Middle frontal gyrus (tissue), 1 donor: ENCODE results near the gene DISC1.
"Not testable (repeated sequence)": the region's sequence is repeated elsewhere in the genome, so short reads cannot be mapped to it uniquely, and the experiment has no call there.

Source experiments
- DNase-seq: peaks from one replicate; pipeline ENCODE4 v3.0.0-alpha.2; 2015; ENCODE audit warnings: low spot score; ENCODE audit errors: extremely low spot score

The DISC1 gene

GRCh38 chr1:231951374-231951773, 324.8 kb downstream of the DISC1 start:
- DNase-seq: no peak

DNA sequence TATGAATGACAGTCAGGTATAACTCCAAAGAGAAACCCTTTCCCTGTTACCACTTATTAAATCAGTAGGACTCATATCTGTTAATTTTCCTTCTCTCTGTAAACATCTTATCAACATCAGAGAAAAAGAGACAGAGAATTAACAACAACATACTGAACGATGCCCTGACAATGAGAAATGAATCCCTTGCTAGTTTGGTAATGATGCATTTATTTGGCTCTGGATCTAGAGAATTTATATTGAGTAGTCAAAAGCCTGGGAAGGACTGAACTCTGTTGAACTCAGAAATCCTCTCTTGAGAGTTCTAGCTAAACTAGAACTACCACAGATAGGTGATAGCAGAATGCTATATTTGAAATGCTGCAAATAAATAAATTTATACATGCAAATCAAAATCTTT, 325.6 kb downstream of the DISC1 start:
- DNase-seq: no peak

DNA sequence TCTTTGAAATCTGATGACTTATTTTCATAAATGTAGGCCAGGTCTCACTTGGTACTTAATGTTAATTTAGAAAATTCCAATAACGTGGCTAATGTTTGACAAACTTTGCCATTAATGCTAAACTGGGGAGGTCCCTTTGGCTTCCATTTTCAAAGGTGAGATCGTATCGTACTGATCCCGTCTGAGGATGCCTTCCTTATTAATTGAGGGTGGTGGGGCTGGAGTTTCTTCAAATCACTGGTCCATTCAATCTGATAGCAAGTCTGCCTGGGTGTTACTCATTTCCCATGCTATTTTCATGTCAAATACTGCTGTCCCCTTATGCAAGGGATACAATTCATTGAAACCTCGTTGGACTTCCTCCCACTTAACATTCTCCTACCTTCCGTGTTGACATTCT, 327.1 kb downstream of the DISC1 start:
- no peak for DNase-seq

DNA sequence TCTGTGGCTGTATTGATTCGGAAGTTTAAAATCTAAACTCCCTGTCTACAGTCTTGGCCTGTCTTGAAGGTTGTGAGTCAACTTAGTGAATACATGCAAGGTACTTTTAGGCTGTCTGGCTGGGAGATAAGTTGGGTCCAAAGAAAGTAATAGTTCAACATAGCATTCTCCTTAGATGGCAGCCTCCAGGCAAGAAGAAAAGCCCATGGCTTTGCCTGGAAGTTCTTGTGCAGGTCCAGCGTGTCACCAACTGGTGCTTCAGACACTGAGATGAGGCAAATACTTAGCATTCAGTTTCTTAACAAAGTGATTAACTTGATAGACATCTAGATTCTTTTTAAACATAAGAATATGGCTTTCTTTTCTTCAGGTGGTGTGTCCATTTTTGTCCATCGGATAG, 328.2 kb downstream of the DISC1 start:
- no peak for DNase-seq

DNA sequence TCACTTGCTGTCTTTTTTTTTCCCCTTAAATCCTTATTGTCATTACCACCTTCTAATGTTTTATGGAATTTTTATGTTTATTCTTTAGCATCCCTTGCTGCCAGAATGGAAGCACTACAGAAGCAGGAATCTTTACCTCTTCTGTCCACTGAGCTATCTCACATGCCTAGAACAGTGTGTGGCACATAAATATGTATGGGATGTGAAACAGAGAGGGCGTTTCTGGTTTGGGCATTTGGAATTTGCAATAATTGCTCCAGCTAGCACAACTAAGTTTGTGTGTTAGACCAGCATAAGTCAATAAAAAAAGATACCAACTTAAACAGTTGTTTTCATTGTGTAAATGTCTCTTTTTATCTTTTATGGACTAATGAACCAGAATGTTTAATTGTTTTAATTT, 330.8 kb downstream of the DISC1 start:
- DNase-seq: no peak

DNA sequence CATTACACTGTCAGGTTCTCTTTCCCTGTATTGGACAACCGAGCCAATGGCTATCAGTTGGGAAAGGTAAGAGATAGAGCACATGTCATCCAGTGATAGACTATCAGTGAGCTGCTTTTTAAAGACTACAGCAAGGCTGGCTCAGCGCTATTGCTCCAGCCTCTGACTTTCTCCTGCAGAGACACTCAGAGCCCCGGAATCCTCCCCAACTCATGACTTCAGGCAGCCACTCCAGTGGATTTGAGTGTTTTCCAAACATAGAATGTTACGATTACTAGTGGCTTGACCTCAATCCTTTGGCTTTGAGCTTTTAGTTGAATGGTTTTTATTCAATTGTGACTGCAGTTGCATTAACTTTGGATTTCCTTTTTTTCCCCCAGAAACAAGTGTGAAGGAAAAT, 331.9 kb downstream of the DISC1 start:
- DNase-seq: no peak

- no peak for DNase-seq
Observed at GRCh38 chr1:231959225-231959884, 332.8 kb downstream of the DISC1 start.

- not testable (repeated sequence) for DNase-seq
Observed at GRCh38 chr1:231961801-231962200, 335.2 kb downstream of the DISC1 start.

DNA sequence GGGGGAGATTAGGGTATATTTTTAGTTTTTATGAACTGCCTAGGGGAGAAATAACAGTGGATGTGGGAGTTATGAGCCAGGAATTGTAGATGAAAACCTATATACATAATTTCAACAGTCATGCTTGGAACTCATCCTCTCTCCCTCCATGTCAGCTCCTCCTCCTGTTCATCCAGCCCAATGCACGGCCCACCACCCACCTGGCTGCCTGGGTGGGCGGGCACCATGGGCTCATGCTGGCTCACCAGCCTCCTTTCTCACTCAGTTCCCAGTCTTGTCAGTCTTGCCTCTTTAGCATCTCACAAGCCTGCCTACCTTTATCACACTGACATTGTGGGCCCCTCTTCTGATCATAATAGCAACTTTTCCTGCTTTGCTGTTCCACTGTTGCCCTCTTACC, 336.0 kb downstream of the DISC1 start:
- DNase-seq: no peak

DNA sequence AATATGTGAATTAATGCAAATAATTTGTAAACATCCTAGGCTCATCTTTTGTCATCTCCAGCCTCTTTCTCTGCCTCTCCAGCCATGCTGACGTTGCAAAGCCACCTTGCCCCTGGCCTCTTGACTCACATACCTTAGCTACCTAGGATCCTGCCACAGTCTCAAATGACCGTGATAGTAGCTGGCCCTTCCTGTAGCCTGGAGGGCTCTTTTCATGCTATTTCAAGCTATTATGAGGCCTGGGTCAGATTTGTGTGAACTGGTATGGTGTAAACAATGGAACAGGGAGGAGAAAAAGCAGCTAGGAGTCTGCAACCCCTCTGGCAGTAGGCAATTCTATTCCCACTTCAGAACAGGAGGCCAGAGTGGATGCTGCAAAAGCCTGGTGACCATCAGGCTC, 337.7 kb downstream of the DISC1 start:
- no peak for DNase-seq

DNA sequence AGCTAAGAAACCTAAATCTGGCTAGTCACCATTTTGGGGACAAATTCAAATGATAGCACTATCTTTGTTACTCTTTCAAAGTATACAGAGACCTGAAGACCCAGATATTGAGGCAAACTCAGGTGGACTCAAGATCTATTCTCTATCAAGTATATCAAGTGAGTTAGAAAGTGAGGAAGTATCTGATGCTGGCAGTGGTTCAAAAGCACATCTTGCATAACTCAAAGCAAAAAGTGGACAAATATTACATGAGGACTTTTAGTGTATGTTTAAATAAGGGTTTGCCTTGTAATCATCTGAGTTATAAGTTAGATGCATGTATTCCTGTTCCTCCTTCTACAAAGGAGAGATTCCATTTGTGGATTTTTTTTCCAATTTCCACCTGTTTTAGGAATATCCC, 338.4 kb downstream of the DISC1 start:
- no peak for DNase-seq

- DNase-seq: no peak
Observed at GRCh38 chr1:231965615-231966014, 339.0 kb downstream of the DISC1 start.

DNA sequence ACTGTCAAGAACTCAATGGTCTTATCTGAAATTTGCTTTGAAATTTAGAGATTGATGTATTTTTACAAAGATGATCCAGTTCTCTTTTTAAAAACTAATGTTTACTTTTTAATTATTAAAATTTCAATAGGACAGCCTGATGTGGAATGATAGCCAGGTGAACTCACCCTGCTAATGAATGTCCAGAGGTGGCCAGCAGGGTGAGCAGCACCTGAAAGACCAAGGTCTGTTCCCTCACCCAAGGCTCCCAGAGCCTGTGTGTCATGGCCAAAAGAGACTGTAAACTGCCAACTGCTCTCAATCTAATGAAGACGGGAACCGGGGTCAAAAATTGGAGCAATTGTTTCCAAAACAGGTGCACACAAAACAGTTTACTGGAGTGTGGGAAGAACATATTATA, 340.4 kb downstream of the DISC1 start:
- DNase-seq: no peak

- no peak for DNase-seq
Observed at GRCh38 chr1:231969076-231969475, 342.5 kb downstream of the DISC1 start.

GRCh38 chr1:231969761-231970160, 343.2 kb downstream of the DISC1 start:
- not testable (repeated sequence) for DNase-seq

DNA sequence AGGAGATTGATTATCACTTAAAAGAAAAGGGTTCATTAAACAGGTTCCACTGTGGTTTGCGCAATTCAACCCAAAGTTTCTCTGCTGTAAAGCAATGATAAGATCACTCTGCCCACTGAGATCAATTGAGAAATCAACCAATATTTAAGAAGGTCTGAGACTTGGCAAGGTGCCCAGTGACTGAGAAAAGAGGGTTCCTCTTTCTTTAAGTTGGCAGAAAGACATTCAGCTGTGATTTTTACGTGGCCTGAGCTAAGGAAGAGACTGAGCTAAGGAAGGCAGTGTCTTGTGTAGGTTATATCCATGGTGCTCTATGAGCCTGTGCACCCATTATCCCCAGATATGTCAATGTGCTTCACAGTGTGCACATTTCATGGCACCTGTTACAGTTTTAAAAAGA, 344.1 kb downstream of the DISC1 start:
- no peak for DNase-seq

- DNase-seq: no peak
Observed at GRCh38 chr1:231971397-231972110, 345.0 kb downstream of the DISC1 start.

GRCh38 chr1:231972111-231972445, 345.5 kb downstream of the DISC1 start:
- no peak for DNase-seq

DNA sequence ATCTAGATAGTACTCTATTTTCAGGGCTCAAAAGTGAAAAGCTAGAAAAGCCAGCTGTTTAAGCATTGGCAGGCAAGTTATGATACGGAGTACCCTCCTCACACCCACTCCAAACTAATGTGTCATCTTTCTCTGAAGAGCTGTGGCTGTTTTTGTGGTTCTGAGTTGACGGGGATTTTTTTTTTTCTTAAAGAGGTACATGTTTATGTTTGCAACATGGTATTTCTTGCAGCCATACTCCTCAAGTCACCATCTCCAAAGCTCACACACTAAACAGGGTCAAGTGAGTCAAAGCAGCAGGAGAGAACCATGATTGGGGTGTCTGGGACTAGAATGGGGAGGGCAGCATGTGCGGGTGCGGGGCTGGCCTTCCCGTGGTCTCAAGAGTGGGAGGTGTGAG, 347.2 kb downstream of the DISC1 start:
- no peak for DNase-seq

DNA sequence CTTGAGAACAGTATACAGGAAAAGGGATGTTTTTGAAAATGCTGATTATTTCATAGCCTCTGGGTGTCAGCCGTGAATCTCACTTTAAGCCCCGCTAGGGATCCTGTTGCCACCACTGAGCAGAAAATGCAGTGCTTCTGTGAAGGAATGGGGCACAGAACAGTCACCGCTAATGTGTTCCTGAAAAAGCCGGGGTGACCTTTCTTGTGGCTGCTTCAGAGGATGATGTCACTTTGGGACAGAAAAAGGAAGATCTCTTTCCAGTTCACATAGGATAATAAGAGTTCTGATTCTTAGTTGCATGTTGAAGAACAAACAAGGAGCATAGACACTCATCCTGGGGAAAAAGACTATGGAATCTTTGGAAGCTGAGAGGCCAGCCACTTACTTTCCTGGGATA, 349.6 kb downstream of the DISC1 start:
- no peak for DNase-seq

DNA sequence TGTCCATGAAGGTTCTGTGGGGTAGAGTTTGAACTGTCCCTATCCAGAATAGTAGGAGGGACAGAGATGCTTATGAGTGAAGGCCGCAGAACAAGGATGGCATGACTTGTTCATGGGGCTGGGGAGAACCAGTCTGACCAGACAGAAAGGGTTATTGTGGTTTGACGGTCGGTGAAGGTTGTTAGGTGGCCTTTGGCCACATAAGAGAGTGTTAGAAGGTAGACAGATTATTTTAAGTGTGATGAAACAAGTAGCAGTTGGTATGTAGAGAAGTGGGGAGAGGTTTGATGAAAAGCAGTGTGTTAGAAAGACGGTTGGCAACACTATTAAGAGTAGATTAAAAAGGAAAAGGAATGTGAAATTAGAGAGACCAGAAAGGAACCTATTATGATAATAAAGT, 355.1 kb downstream of the DISC1 start:
- DNase-seq: no peak

- no peak for DNase-seq
Observed at GRCh38 chr1:231982871-231983587, 356.4 kb downstream of the DISC1 start.
